ENCODE data around the gene TMEM131.

The TMEM131 gene

GRCh38 chr2:97774425-97774824 lies 221.3 kb downstream of the TMEM131 start:
- no peak overlapping the region for H4K8ac ChIP-seq (ENCODE audit: low read length)
- H2AK5ac ChIP-seq (ENCODE audit: low read length, severe bottlenecking), result no peak overlapping the region
- H2BK15ac ChIP-seq (ENCODE audit: low read depth, poor library complexity, severe bottlenecking), result no peak overlapping the region
- H2BK5ac ChIP-seq (ENCODE audit: low read depth, low read length, poor library complexity, severe bottlenecking), result no peak overlapping the region
- no peak overlapping the region for H3K23ac ChIP-seq (ENCODE audit: low read length in 2 of 2)
- H3K9ac ChIP-seq (ENCODE audit: low read length), result no peak overlapping the region
- no peak overlapping the region for H3K4me3 ChIP-seq (ENCODE audit: insufficient read depth in 1 of 2, low read depth in 1 of 2, low read length in 2 of 2)
- no peak overlapping the region for H3K27ac ChIP-seq (ENCODE audit: low read length, poor library complexity, severe bottlenecking)
- no peak overlapping the region for H3K18ac ChIP-seq (ENCODE audit: low read depth in 1 of 2, low read length in 2 of 2)
- no peak overlapping the region for H3K14ac ChIP-seq (ENCODE audit: low read length in 2 of 2)
- H3K27me3 ChIP-seq (ENCODE audit: control insufficient read depth in 1 of 2, insufficient read depth in 1 of 2, low read length in 2 of 2), result no peaks in the 10 kb centered on the region
- no peak overlapping the region for H2AFZ ChIP-seq (ENCODE audit: low read depth, low read length)
- H3K9me3 ChIP-seq (ENCODE audit: control insufficient read depth, low read length), result no peaks in the 10 kb centered on the region
- H3K79me1 ChIP-seq (replicated peaks; ENCODE audit: low read length, poor library complexity, severe bottlenecking), result peaks cover 2% of the 10 kb centered on the region
- no peak overlapping the region for H4K91ac ChIP-seq (ENCODE audit: low read length)
- H2BK12ac ChIP-seq (ENCODE audit: low read length in 2 of 2), result no peak overlapping the region
- no peak overlapping the region for H3K4me2 ChIP-seq (ENCODE audit: low read length, poor library complexity, severe bottlenecking)
- DNase-seq, result peak; percentile 30
- peaks cover 33 to 69% of the 10 kb centered on the region in 2 experiments for H3K36me3 ChIP-seq (ENCODE audit: control insufficient read depth in 1 of 2, insufficient read depth in 2 of 2, low read depth in 1 of 2, low read length in 2 of 2)
- no peak overlapping the region for H2BK120ac ChIP-seq (ENCODE audit: low read depth, low read length)
- H3K4me1 ChIP-seq (ENCODE audit: control insufficient read depth, insufficient read depth, low read depth, low read length), result no peaks in the 10 kb centered on the region
- 69% methylated on average over 7 of the region's 7 CpGs for WGBS
- no peak overlapping the region for H3K4ac ChIP-seq (ENCODE audit: low read depth in 1 of 2, low read length in 2 of 2)

- Histone ChIP-seq H3K9ac (ENCODE audit: low read length) (no peak overlapping the region), H3K18ac (ENCODE audit: low read depth in 1 of 2, low read length in 2 of 2) (no peak overlapping the region), H3K27ac (ENCODE audit: low read length, poor library complexity, severe bottlenecking) (no peak overlapping the region), H3K4me1 (ENCODE audit: control insufficient read depth, insufficient read depth, low read depth, low read length) (no peaks in the 10 kb centered on the region), H4K91ac (ENCODE audit: low read length) (no peak overlapping the region), H2BK5ac (ENCODE audit: low read depth, low read length, poor library complexity, severe bottlenecking) (no peak overlapping the region), H2BK15ac (ENCODE audit: low read depth, poor library complexity, severe bottlenecking) (no peak overlapping the region), H2AFZ (ENCODE audit: low read depth, low read length) (no peak overlapping the region), H3K23ac (ENCODE audit: low read length in 2 of 2) (no peak overlapping the region), H2BK12ac (ENCODE audit: low read length in 2 of 2) (no peak overlapping the region), H3K14ac (ENCODE audit: low read length in 2 of 2) (no peak overlapping the region), H3K4ac (ENCODE audit: low read depth in 1 of 2, low read length in 2 of 2) (no peak overlapping the region), H2AK5ac (ENCODE audit: low read length, severe bottlenecking) (no peak overlapping the region), H3K36me3 (ENCODE audit: control insufficient read depth in 1 of 2, insufficient read depth in 2 of 2, low read depth in 1 of 2, low read length in 2 of 2) (peaks cover 26 to 78% of the 10 kb centered on the region in 2 experiments), H3K9me3 (ENCODE audit: control insufficient read depth, low read length) (no peaks in the 10 kb centered on the region), H2BK120ac (ENCODE audit: low read depth, low read length) (no peak overlapping the region), H3K27me3 (ENCODE audit: control insufficient read depth in 1 of 2, insufficient read depth in 1 of 2, low read length in 2 of 2) (no peaks in the 10 kb centered on the region), H3K79me1 (replicated peaks; ENCODE audit: low read length, poor library complexity, severe bottlenecking) (no peaks in the 10 kb centered on the region), H4K8ac (ENCODE audit: low read length) (no peak overlapping the region), H3K4me3 (ENCODE audit: insufficient read depth in 1 of 2, low read depth in 1 of 2, low read length in 2 of 2) (no peak overlapping the region), H3K4me2 (ENCODE audit: low read length, poor library complexity, severe bottlenecking) (no peak overlapping the region)
- no peak for DNase-seq
- WGBS, result 66% methylated on average over 4 of the region's 4 CpGs
Observed at GRCh38 chr2:97770445-97770844, 225.3 kb downstream of the TMEM131 start.

GRCh38 chr2:97769711-97770110 lies 226.0 kb downstream of the TMEM131 start:
- Histone ChIP-seq H4K8ac (ENCODE audit: low read length) (no peak overlapping the region), H3K23ac (ENCODE audit: low read length in 2 of 2) (no peak overlapping the region), H3K14ac (ENCODE audit: low read length in 2 of 2) (no peak overlapping the region), H3K4me2 (ENCODE audit: low read length, poor library complexity, severe bottlenecking) (no peak overlapping the region), H2BK15ac (ENCODE audit: low read depth, poor library complexity, severe bottlenecking) (no peak overlapping the region), H3K27ac (ENCODE audit: low read length, poor library complexity, severe bottlenecking) (no peak overlapping the region), H3K79me1 (replicated peaks; ENCODE audit: low read length, poor library complexity, severe bottlenecking) (no peaks in the 10 kb centered on the region), H3K27me3 (ENCODE audit: control insufficient read depth in 1 of 2, insufficient read depth in 1 of 2, low read length in 2 of 2) (no peaks in the 10 kb centered on the region), H4K91ac (ENCODE audit: low read length) (no peak overlapping the region), H3K4me1 (ENCODE audit: control insufficient read depth, insufficient read depth, low read depth, low read length) (peaks cover under 1% of the 10 kb centered on the region), H3K4me3 (ENCODE audit: insufficient read depth in 1 of 2, low read depth in 1 of 2, low read length in 2 of 2) (no peak overlapping the region), H3K9ac (ENCODE audit: low read length) (no peak overlapping the region), H2BK120ac (ENCODE audit: low read depth, low read length) (no peak overlapping the region), H2BK5ac (ENCODE audit: low read depth, low read length, poor library complexity, severe bottlenecking) (no peak overlapping the region), H2BK12ac (ENCODE audit: low read length in 2 of 2) (no peak overlapping the region), H3K36me3 (ENCODE audit: control insufficient read depth in 1 of 2, insufficient read depth in 2 of 2, low read depth in 1 of 2, low read length in 2 of 2) (peaks cover 27 to 78% of the 10 kb centered on the region in 2 experiments), H3K9me3 (ENCODE audit: control insufficient read depth, low read length) (no peaks in the 10 kb centered on the region), H3K4ac (ENCODE audit: low read depth in 1 of 2, low read length in 2 of 2) (no peak overlapping the region), H2AK5ac (ENCODE audit: low read length, severe bottlenecking) (no peak overlapping the region), H3K18ac (ENCODE audit: low read depth in 1 of 2, low read length in 2 of 2) (no peak overlapping the region), H2AFZ (ENCODE audit: low read depth, low read length) (no peak overlapping the region)
- WGBS, result 100% methylated on average over 1 of the region's 3 CpGs
- no peak for DNase-seq

- no peak for DNase-seq
Observed at GRCh38 chr2:97769308-97769707, 226.4 kb downstream of the TMEM131 start.

More at GRCh38 chr2:97769308-97769707, 226.4 kb downstream of the TMEM131 start:
- Histone ChIP-seq H3K4me1 (ENCODE audit: control insufficient read depth, insufficient read depth, low read depth, low read length) (peaks cover 3% of the 10 kb centered on the region), H2BK12ac (ENCODE audit: low read length in 2 of 2) (no peak overlapping the region), H3K27me3 (ENCODE audit: control insufficient read depth in 1 of 2, insufficient read depth in 1 of 2, low read length in 2 of 2) (no peaks in the 10 kb centered on the region), H3K18ac (ENCODE audit: low read depth in 1 of 2, low read length in 2 of 2) (no peak overlapping the region), H2BK120ac (ENCODE audit: low read depth, low read length) (no peak overlapping the region), H4K91ac (ENCODE audit: low read length) (no peak overlapping the region), H3K14ac (ENCODE audit: low read length in 2 of 2) (no peak overlapping the region), H3K23ac (ENCODE audit: low read length in 2 of 2) (peak overlapping the region in 1 of 2 experiments; percentile 9), H3K79me1 (replicated peaks; ENCODE audit: low read length, poor library complexity, severe bottlenecking) (no peaks in the 10 kb centered on the region), H3K27ac (ENCODE audit: low read length, poor library complexity, severe bottlenecking) (no peak overlapping the region), H2AFZ (ENCODE audit: low read depth, low read length) (no peak overlapping the region), H3K4me2 (ENCODE audit: low read length, poor library complexity, severe bottlenecking) (no peak overlapping the region), H3K4ac (ENCODE audit: low read depth in 1 of 2, low read length in 2 of 2) (no peak overlapping the region), H3K9ac (ENCODE audit: low read length) (no peak overlapping the region), H2BK5ac (ENCODE audit: low read depth, low read length, poor library complexity, severe bottlenecking) (no peak overlapping the region), H3K4me3 (ENCODE audit: insufficient read depth in 1 of 2, low read depth in 1 of 2, low read length in 2 of 2) (no peak overlapping the region), H2BK15ac (ENCODE audit: low read depth, poor library complexity, severe bottlenecking) (no peak overlapping the region), H3K9me3 (ENCODE audit: control insufficient read depth, low read length) (no peaks in the 10 kb centered on the region), H4K8ac (ENCODE audit: low read length) (no peak overlapping the region), H3K36me3 (ENCODE audit: control insufficient read depth in 1 of 2, insufficient read depth in 2 of 2, low read depth in 1 of 2, low read length in 2 of 2) (peaks cover 30 to 78% of the 10 kb centered on the region in 2 experiments), H2AK5ac (ENCODE audit: low read length, severe bottlenecking) (no peak overlapping the region)
- WGBS, result no CpG with 5 or more reads among the region's 3 CpGs
